Panc1 (cell line): ENCODE data around the gene CLMN.

Experiments used
- POLR2AphosphoS5 ChIP-seq: IDR thresholded peaks from 2 replicates; pipeline ENCODE4 v1.6.1; 2012; ENCODE audit warnings: mild to moderate bottlenecking, low read depth, low read length, moderate library complexity
- REST ChIP-seq, 2 experiments: IDR thresholded peaks; 2 replicates each; pipeline ENCODE4 v1.6.1; 2011 to 2012; ENCODE audit warnings: low read depth in 2 of 2, control low read depth in 1 of 2, low read length in 1 of 2, mild to moderate bottlenecking in 1 of 2, moderate library complexity in 1 of 2; ENCODE audit not compliant: insufficient read depth in 1 of 2
- SIN3A ChIP-seq: IDR thresholded peaks from 2 replicates; pipeline ENCODE4 v1.6.1; 2012; ENCODE audit warnings: low read depth, mild to moderate bottlenecking, low read length, moderate library complexity, borderline replicate concordance; ENCODE audit not compliant: insufficient read depth
- TCF7L2 ChIP-seq: IDR thresholded peaks from 2 replicates; pipeline ENCODE4 v1.6.1; 2011; ENCODE audit warnings: mild to moderate bottlenecking, low read depth, low read length, inconsistent platforms
- TF ChIP-seq, protein P1 (sequence below): fragments of 450-650 bp; IDR thresholded peaks from 2 replicates; pipeline ENCODE4 v1.5.1; 2017; ENCODE audit warnings: mild to moderate bottlenecking

GRCh38 chr14:95272057-95272456, 47.7 kb downstream of the CLMN start:
- TF ChIP-seq, protein P1, sequence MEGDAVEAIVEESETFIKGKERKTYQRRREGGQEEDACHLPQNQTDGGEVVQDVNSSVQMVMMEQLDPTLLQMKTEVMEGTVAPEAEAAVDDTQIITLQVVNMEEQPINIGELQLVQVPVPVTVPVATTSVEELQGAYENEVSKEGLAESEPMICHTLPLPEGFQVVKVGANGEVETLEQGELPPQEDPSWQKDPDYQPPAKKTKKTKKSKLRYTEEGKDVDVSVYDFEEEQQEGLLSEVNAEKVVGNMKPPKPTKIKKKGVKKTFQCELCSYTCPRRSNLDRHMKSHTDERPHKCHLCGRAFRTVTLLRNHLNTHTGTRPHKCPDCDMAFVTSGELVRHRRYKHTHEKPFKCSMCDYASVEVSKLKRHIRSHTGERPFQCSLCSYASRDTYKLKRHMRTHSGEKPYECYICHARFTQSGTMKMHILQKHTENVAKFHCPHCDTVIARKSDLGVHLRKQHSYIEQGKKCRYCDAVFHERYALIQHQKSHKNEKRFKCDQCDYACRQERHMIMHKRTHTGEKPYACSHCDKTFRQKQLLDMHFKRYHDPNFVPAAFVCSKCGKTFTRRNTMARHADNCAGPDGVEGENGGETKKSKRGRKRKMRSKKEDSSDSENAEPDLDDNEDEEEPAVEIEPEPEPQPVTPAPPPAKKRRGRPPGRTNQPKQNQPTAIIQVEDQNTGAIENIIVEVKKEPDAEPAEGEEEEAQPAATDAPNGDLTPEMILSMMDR: no peak
- TF ChIP-seq REST (IDR thresholded peaks at IDR 0.05; ENCODE audit: insufficient read depth in 1 of 2, low read depth in 2 of 2, low read length in 1 of 2) (no peak), POLR2AphosphoS5 (no peak), SIN3A (no peak), TCF7L2 (no peak)
